ENCODE measurements around the gene TTC34.

Gene TTC34

DNA sequence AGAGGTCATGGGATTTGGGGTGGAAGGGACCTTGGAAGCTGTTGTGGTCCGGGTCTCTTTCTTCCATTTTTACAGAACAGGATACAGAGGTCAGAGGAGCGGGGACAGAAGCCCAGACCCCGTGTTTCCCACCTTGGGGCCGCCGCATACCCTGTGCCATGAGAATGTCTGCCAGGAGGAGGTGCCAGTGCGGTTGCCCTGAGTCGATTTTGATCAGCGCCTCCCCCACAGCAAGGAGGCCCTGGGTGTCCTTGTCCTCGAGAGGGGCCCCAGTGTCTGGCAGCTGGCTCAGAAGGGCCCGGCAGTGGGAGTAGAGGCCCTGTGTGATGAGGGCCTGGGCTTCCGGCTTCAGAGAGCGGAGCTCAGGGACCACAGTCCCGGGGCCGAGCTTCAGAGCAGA, 156.3 kb downstream of the TTC34 start:
- TF ChIP-seq CTCF (conservative IDR thresholded peaks at IDR 0.05; ENCODE audit: low read length): no peak
- no peak for DNase-seq (ENCODE audit: low read depth)
- no peak overlapping the region for H3K4me3 ChIP-seq (ENCODE audit: low read length)

GRCh38 chr1:2644591-2645101, 156.8 kb downstream of the TTC34 start:
- H3K4me3 ChIP-seq (ENCODE audit: low read length): no peak overlapping the region
- no peak for TF ChIP-seq CTCF (conservative IDR thresholded peaks at IDR 0.05; ENCODE audit: low read length)
- no peak for DNase-seq (ENCODE audit: low read depth)

GRCh38 chr1:2644171-2644570, 157.3 kb downstream of the TTC34 start:
- DNase-seq (ENCODE audit: low read depth): no peak
- no peak for TF ChIP-seq CTCF (conservative IDR thresholded peaks at IDR 0.05; ENCODE audit: low read length)
- no peak overlapping the region for H3K4me3 ChIP-seq (ENCODE audit: low read length)

DNA sequence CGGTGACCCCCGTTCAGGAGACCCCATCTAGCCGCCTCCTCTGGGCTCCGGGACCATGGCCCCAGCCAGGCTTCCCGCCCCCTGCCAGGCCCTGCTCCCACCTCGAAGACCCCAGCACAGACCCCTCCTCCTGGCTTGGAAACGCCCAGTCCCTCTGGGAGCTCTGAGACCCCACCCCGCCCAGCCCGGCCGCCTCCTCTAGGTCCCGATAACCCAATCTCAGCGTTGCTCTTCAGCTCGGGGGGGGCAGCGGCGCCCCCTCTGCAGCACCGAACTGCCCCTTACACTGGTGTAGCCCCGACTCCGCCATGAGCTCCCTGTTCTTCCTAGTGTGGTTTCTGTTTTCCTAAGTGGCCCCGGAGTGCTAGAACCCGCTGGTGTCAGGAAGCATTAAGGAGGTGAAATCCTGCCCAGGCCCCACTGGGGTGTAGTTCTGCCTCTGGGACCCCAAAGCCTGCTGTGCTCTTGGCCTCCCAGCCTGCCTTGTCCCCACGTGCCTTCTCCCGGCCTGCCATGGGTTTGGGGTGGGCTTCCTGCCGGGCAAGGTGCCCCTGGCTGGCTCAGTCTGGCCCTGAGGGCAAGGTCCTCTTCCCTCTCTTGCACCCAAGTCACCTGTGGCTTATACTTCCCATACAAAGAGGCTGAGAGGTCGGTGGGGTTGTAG, 157.9 kb downstream of the TTC34 start:
- no peak for DNase-seq (ENCODE audit: low read depth)
- TF ChIP-seq CTCF (conservative IDR thresholded peaks at IDR 0.05; ENCODE audit: low read length): no peak
- peak overlapping the region; percentile 76 for H3K4me3 ChIP-seq (ENCODE audit: low read length)

GRCh38 chr1:2642560-2643413, 158.7 kb downstream of the TTC34 start:
- H3K4me3 ChIP-seq (ENCODE audit: low read length): peak overlapping the region; percentile 76
- TF ChIP-seq CTCF (conservative IDR thresholded peaks at IDR 0.05; ENCODE audit: low read length): no peak; the same call in 1 of the 2 replicates
- peak; percentile 83 for DNase-seq (ENCODE audit: low read depth)

GRCh38 chr1:2642131-2642559, 159.3 kb downstream of the TTC34 start:
- no peak for TF ChIP-seq CTCF (conservative IDR thresholded peaks at IDR 0.05; ENCODE audit: low read length)
- no peak for DNase-seq (ENCODE audit: low read depth)
- H3K4me3 ChIP-seq (ENCODE audit: low read length): peak overlapping the region; percentile 76
